Hepatocyte (in vitro differentiated cells): ENCODE results near the gene WFDC1. TPM values are rescaled to one million over a fixed set of nuclear protein-coding genes. Genes with fewer than 3 reads are reported as not detected.

Experiments used
- DNase-seq: peaks from one replicate; pipeline ENCODE4 v3.0.0-alpha.2; 2016; ENCODE audit warnings: low spot score
- H2AFZ ChIP-seq: fragments of 200-600 bp; sonication (generic); 2 replicates; pipeline ENCODE4 v1.6.0; 2016; ENCODE audit warnings: antibody characterized with exemption, mild to moderate bottlenecking
- H3K27ac ChIP-seq: fragments of 200-600 bp; sonication (generic); 2 replicates; pipeline ENCODE4 v1.5.1; 2016; ENCODE audit warnings: mild to moderate bottlenecking
- H3K27me3 ChIP-seq: fragments of 200-600 bp; sonication (generic); 2 replicates; pipeline ENCODE4 v1.6.1; 2016
- H3K36me3 ChIP-seq: fragments of 200-600 bp; sonication (generic); replicated peaks from 2 replicates; pipeline ENCODE4 v1.5.1; 2016; ENCODE audit warnings: low read depth; ENCODE audit not compliant: insufficient read depth
- H3K4me1 ChIP-seq: fragments of 200-600 bp; sonication (generic); 2 replicates; pipeline ENCODE4 v1.5.1; 2016; ENCODE audit warnings: mild to moderate bottlenecking, moderate library complexity; ENCODE audit not compliant: insufficient read depth
- H3K4me2 ChIP-seq: fragments of 200-600 bp; sonication (generic); 2 replicates; pipeline ENCODE4 v1.6.0; 2016
- H3K4me3 ChIP-seq: fragments of 200-600 bp; sonication (generic); 2 replicates; pipeline ENCODE4 v1.5.1; 2016; ENCODE audit warnings: mild to moderate bottlenecking
- H3K79me2 ChIP-seq: fragments of 200-600 bp; sonication (generic); 2 replicates; pipeline ENCODE4 v1.6.0; 2017; ENCODE audit warnings: mild to moderate bottlenecking
- H3K9me2 ChIP-seq: fragments of 200-600 bp; sonication (generic); replicated peaks from 2 replicates; pipeline ENCODE4 v1.6.0; 2017; ENCODE audit warnings: mild to moderate bottlenecking; ENCODE audit not compliant: insufficient read depth
- H3K9me3 ChIP-seq: fragments of 200-600 bp; sonication (generic); 2 replicates; pipeline ENCODE4 v1.5.1; 2016; ENCODE audit warnings: low read depth, mild to moderate bottlenecking
- H4K20me1 ChIP-seq: fragments of 200-600 bp; sonication (generic); 2 replicates; pipeline ENCODE4 v1.6.0; 2016; ENCODE audit warnings: mild to moderate bottlenecking; ENCODE audit not compliant: insufficient read depth, poor library complexity, severe bottlenecking
- CTCF ChIP-seq: fragments of 200-600 bp; sonication (generic); IDR thresholded peaks from 2 replicates; pipeline ENCODE4 v1.5.1; 2016; ENCODE audit warnings: antibody characterized with exemption, mild to moderate bottlenecking; ENCODE audit not compliant: poor library complexity
- EZH2 ChIP-seq: fragments of 200-600 bp; sonication (generic); IDR thresholded peaks from 2 replicates; pipeline ENCODE4 v1.6.1; 2016; ENCODE audit warnings: antibody characterized with exemption, mild to moderate bottlenecking, borderline replicate concordance
- EZH2phosphoT487 ChIP-seq: fragments of 200-600 bp; sonication (generic); IDR thresholded peaks from one replicate; pipeline ENCODE4 v1.6.1; 2018; ENCODE audit warnings: antibody characterized with exemption, mild to moderate bottlenecking, low read depth, moderate library complexity; ENCODE audit not compliant: unreplicated experiment, severe bottlenecking
- WGBS: methylation state at CpG from one replicate; pipeline ENCODE4 v1.1.6; 2016; ENCODE audit warnings: low lambda C conversion rate; ENCODE audit errors: missing lambda C conversion rate; 5-methylcytosine and 5-hydroxymethylcytosine counted together
- polyA plus RNA-seq: library from polyadenylated mRNA; unstranded; fragments of >200 nt; fragmentation: Nextera tagmentation; extraction: Ambion mirVana; gene quantifications from 2 replicates; pipeline ENCODE4 v1.2.1, GENCODE V29; 2016
- total RNA-seq: library from RNA; depleted of rRNA; stranded (reverse); fragments of >200 nt; gene quantifications from 2 replicates; pipeline ENCODE4 v1.2.3, GENCODE V29; 2014

The WFDC1 gene
- total and polyA plus RNA-seq, 2 experiments from 2014 or later = 12.9 to 16.9 TPM

GRCh38 chr16:84314373-84314772, 19.7 kb downstream of the WFDC1 start:
- H3K9me2 ChIP-seq = no peaks in the 10 kb centered on the region
- no peaks in the 10 kb centered on the region for H3K36me3 ChIP-seq
- H4K20me1 ChIP-seq = no peaks in the 10 kb centered on the region
- H2AFZ ChIP-seq = no peak overlapping the region
- H3K4me1 ChIP-seq = no peaks in the 10 kb centered on the region
- H3K4me3 ChIP-seq = no peak overlapping the region
- no peaks in the 10 kb centered on the region for H3K9me3 ChIP-seq
- no peak for DNase-seq
- no peaks in the 10 kb centered on the region for H3K79me2 ChIP-seq
- no peak overlapping the region for H3K4me2 ChIP-seq
- TF ChIP-seq EZH2 = no peak
- TF ChIP-seq CTCF = no peak
- no peak for TF ChIP-seq EZH2phosphoT487
- H3K27ac ChIP-seq = no peak overlapping the region
- 77% methylated on average over 6 of the region's 6 CpGs for WGBS
- peaks cover 7% of the 10 kb centered on the region for H3K27me3 ChIP-seq

DNA sequence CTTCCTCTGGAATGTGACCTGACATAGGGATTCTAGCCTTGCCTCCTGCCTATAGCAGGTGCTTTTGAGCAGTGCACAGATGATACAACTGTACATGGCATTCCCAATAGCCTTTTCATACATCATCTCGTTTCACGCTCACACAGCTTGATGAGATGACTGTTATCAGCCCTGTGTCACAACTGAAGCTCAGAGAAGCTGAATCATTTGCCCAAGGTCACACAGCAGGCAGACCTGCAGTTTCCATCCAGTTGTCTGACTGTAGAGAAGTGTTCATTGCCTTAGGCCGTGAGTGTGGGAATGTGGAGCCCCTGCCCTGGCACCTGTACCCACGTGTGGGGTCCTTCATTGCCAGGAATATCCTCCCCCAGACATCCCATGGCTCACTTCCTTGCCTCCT, 20.1 kb downstream of the WFDC1 start:
- no peak overlapping the region for H3K27ac ChIP-seq
- no peaks in the 10 kb centered on the region for H3K79me2 ChIP-seq
- no peak for DNase-seq
- no peaks in the 10 kb centered on the region for H3K36me3 ChIP-seq
- peaks cover 7% of the 10 kb centered on the region for H3K27me3 ChIP-seq
- no peaks in the 10 kb centered on the region for H3K4me1 ChIP-seq
- H3K9me2 ChIP-seq = no peaks in the 10 kb centered on the region
- no peaks in the 10 kb centered on the region for H4K20me1 ChIP-seq
- no peak overlapping the region for H2AFZ ChIP-seq
- 78% methylated on average over 4 of the region's 4 CpGs for WGBS
- TF ChIP-seq EZH2 = no peak
- no peak for TF ChIP-seq EZH2phosphoT487
- no peak for TF ChIP-seq CTCF
- no peak overlapping the region for H3K4me2 ChIP-seq
- H3K4me3 ChIP-seq = no peak overlapping the region
- H3K9me3 ChIP-seq = no peaks in the 10 kb centered on the region

GRCh38 chr16:84315422-84315821, 20.7 kb downstream of the WFDC1 start:
- TF ChIP-seq EZH2phosphoT487 (no peak), EZH2 (no peak), CTCF (no peak)
- Histone ChIP-seq H3K9me2 (no peaks in the 10 kb centered on the region), H4K20me1 (no peaks in the 10 kb centered on the region), H3K4me2 (no peak overlapping the region), H3K4me1 (no peaks in the 10 kb centered on the region), H2AFZ (no peak overlapping the region), H3K27ac (no peak overlapping the region), H3K9me3 (no peaks in the 10 kb centered on the region), H3K4me3 (no peak overlapping the region), H3K79me2 (no peaks in the 10 kb centered on the region), H3K27me3 (peaks cover 7% of the 10 kb centered on the region), H3K36me3 (no peaks in the 10 kb centered on the region)
- no peak for DNase-seq
- 63% methylated on average over 5 of the region's 5 CpGs for WGBS
